NCI-H82 (cell line): ENCODE measurements around the gene CRACR2B.

Source experiments
- DNase-seq: peaks from one replicate; lab custom pipeline; 2025; lab: John Stamatoyannopoulos, UW

Gene CRACR2B

DNA sequence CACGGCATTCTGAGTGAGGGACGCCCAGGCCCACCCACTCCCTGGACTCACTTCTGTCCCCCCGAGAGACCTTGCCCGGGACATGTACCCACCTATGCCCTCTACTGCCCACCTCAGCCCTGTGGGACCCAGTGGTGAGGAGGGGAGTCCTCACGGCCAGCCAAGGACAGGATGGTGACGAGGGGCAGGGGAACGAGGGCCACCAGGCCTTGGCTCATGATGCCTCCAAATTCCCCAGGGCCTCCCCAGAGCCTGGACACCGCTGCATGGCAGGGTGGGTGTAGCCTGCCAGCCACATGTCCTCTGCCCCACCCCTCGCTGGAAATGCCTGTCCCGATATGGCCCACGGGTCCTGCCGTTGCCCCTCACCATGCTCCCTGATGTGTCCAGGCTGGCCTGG is 41.1 kb downstream of the CRACR2B start:
- no peak for DNase-seq

DNA sequence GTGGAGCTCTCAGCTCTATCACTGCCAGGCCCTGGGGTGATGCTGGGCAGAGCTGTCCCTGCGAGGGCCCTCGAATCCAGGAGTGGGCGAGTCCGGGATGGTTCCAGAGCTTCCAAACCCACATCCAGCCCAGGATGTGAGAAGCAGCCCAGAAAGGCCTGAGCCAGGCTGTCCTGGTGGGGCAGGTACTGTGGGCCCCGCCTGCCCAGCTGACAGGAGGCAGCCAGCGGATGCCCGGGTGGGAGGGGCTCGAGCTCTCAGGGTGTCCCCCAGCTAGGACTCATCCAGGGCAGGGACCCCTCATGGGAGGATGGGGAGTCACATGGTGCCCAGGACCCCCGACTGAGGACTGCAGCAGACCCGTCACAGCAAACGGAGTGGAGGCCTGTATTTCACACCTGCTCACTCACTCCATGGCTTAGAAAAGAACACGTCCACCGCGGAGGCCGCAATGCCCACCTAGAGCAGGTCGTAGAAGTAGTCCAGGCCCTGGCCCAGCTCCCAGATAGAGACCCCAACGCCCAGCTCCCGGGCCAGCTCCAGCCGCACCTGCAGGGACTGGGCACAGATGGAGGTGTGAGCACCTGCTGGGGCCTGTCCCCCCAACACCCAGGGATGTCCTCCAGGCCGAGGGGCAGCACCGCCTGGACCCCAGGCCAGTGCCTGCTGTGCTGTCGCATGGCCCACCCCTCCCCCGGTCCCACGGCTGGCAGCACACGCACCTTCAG is 41.8 kb downstream of the CRACR2B start:
- no peak for DNase-seq

DNA sequence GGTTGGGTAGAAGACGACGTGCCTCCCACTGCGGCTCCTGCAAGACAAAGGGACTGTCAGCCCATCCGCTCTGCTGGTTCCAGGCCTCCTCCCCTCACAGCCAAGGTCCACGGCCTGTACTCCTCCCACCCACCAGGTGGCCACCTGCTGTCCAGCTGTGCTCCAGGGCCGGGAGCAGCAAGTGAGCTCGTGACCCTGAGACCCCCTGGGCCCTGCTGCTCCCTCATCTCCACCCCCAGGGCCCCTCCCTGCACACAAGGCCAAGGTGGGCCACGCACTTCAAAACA is 42.4 kb downstream of the CRACR2B start:
- DNase-seq, result no peak

DNA sequence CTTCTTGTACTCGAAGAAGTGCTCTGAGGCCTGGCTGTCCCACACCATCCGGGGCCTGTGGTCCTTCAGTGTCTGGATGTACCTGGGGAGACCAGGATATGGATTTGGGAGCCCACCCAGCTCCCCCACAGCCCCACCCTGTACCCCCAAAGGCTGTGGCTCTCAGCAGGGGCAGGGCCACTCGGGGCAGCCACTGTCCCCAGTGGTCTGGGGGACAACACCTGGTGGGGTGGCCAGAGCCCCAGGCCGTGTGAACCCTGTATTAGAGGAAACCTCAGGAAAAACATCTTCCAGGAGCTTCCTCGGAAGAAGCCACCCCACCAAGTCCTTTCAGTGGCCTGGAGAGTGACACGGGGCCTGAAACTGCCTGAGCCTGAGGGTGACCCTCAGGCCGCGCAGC is 42.7 kb downstream of the CRACR2B start:
- no peak for DNase-seq

DNA sequence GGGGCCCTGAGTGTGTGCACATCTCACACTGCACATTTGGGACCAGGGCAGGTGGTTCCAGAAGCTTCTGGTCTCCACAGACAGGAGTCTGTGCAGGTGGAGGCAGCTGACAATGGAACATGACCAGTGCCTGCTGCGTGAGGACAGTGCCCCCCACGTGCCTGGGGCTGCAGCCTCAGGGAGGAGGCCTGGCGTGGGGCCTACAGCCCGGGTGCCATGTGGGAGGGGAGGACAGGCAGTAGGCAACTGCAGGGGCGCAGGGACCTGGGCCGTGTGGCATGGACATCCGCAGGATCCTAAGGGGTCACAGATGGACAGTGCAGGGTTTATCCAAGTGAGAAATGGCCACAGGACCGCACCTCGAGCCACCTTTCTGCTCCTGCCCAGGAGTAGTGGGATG is 43.8 kb downstream of the CRACR2B start:
- no peak for DNase-seq

DNA sequence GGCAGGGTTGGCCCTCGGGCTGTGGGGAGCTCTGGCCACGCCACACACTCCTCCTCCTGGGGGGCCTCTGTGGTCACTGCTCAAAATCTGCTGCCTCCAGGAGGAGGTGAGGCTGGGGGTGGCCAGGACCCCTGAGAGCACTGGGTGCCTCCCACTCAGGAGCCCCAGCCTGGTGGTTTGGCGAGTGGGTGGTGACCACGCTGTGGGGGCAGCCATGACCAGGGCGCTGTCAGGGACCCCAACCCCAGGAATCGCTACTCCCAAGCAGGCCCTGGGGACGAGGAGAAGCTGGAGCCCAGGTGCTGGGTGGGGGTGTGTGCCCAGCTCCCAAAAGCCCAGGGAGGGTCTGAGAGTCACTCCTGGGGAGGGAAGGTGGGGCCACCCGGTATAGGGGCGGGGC is 45.1 kb downstream of the CRACR2B start:
- DNase-seq, result no peak

DNA sequence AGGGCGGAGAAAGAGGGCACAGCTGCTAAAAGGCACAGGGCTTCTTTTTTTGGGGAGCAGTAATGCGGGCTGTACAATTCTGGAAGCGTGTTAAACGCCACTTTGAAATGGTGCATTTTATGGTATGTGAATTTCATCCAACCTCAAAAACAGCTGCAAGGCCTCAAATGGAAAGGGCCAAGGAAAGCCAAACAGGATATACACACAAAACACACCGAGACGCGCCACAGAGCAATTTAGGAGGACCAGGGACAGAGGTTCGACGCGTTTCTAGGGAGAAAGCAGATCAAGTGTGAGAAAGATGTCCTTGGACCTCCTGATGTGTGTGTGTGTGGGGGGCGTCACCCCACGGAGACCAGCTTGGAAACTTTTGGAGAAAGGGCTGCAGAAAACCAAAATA is 46.0 kb downstream of the CRACR2B start:
- DNase-seq, result no peak

DNA sequence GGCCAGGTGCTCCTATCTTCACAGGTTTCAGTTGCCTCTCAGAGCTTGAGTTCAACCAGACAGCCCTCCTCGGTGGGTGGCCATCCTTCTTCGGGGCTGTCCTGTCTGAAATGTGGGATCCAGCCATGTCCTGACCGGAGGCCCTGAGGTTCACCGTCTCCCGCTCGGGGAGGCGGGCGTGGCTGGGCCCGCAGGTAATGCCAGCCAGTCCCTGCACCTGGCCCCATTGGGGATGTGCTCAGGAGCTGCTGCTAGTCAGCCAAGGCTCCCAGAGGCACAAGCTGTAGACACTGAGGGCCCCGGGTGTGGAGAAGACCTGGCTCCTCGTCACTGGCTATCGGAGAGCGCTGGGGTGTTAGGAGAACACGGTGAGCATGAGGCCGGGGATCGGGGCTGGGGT is 47.5 kb downstream of the CRACR2B start:
- DNase-seq, result no peak

DNA sequence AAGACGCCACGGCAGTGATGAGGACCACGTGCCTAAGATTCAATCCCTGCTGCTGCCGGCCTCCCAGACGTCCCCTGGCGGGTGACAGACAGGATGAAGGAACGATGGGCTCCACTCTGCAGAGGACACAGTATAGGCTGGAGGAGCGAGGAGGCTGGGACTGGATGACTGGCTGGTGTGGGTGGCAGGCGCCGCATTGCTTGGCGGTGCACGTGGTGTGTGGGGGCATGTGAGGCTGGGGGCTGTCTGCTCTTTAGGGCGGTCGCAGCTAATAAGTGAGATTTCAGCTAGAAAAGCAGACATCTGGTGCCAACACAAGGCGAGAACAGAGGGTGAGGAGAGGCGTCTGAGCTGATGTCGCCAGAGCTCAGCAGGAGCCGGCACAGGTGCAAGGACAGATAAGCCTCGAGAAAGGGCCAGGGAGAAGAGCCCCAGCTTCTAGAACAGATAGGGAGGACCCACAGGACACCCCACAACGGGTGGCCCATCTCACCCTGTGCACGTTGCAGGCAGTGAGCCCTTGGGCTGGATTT is 48.1 kb downstream of the CRACR2B start:
- no peak for DNase-seq

DNA sequence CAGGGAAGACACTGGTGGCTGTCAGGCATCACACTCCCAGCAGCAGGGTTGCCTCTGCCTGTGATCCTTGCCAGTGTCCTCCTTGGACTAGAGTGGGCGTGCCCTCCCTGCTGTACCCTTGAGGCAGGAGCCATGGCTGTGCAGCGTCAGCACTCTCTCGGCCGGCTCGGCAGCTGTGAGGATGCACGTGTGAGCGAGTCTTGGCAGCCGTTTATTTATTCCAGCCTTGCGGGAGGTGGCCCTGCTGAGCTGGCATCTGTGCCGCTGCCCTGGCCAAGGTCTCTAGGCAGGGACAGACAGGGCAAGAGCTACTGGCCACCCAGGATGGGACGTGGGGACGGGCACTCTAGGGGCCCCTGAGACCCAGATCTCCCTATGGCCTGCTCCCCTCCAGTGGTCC is 48.8 kb downstream of the CRACR2B start:
- no peak for DNase-seq

DNA sequence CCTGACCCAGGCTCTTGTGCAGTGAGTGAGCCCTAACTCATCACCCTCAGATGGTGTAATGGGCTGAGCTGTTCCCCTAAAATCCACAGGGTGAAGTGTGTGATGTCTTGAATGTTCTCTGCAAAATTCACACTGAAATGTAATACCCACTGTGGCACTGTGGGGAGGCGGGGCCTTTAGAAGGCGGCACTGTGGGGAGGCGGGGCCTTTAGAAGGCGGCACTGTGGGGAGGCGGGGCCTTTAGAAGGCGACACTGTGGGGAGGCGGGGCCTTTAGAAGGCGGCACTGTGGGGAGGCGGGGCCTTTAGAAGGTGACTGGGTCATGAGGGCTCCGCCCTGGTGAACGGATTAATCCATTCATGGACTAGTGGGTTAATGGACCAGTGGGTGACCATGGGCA is 49.8 kb downstream of the CRACR2B start:
- DNase-seq, result peak; percentile 83

DNA sequence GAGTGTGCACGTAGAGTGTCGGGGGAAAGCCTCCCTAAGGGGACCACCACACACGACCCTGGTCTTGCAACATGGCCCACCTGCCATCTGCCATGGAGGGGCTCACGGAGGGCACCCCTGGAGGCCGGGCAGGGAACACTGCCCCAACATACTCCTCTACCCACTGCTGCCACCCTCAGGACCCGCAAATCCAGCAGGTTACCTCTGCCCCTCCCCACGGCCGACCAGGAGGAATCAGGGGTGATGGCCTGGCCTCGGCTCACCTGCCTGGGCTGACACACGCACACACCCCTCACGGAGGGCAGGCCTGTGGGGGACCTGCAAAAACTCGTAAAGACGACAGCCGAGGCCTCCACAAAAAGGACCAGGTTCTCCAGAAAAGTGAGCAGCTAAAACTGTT is 52.7 kb downstream of the CRACR2B start:
- DNase-seq, result no peak
